ENCODE measurements around the gene COL10A1.

COL10A1 gene

DNA sequence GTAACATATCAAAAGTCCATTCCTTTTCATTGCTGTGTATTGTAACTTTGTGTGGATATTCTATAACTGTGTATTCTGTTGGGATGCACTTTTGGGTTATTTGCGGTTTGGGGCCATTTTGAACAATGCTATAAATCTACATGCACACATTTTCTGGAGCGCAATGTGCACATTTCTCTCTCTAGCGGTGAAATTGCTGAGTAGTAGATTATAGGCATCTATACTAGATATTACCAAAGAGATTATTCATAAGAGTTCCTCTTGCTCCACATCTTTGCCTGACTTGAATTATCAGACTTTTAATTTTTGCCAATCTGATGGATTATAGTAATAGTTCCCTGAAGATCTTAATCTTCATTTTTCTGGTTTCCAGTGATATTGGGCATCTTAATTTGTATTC lies 47.0 kb downstream of the COL10A1 start:
- H3K9me2 ChIP-seq (replicated peaks; ENCODE audit: insufficient read depth, low read length) = no peaks in the 10 kb centered on the region
- H3K27ac ChIP-seq (ENCODE audit: low read length) = no peak overlapping the region
- no peak overlapping the region for H2AFZ ChIP-seq (ENCODE audit: low read length)
- no peak for TF ChIP-seq EZH2 (optimal IDR thresholded peaks at IDR 0.05; ENCODE audit: low read depth, low read length)
- TF ChIP-seq, protein P1, sequence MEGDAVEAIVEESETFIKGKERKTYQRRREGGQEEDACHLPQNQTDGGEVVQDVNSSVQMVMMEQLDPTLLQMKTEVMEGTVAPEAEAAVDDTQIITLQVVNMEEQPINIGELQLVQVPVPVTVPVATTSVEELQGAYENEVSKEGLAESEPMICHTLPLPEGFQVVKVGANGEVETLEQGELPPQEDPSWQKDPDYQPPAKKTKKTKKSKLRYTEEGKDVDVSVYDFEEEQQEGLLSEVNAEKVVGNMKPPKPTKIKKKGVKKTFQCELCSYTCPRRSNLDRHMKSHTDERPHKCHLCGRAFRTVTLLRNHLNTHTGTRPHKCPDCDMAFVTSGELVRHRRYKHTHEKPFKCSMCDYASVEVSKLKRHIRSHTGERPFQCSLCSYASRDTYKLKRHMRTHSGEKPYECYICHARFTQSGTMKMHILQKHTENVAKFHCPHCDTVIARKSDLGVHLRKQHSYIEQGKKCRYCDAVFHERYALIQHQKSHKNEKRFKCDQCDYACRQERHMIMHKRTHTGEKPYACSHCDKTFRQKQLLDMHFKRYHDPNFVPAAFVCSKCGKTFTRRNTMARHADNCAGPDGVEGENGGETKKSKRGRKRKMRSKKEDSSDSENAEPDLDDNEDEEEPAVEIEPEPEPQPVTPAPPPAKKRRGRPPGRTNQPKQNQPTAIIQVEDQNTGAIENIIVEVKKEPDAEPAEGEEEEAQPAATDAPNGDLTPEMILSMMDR (IDR thresholded peaks at IDR 0.05; ENCODE audit: low read length) = no peak
- no peak for TF ChIP-seq EZH2phosphoT487 (IDR thresholded peaks at IDR 0.05; ENCODE audit: low read length)
- DNase-seq = no peak
- no peaks in the 10 kb centered on the region for H4K20me1 ChIP-seq (ENCODE audit: insufficient read depth, low read length)
- no peak overlapping the region for H3K4me2 ChIP-seq (ENCODE audit: low read depth, low read length)
- H3K4me1 ChIP-seq (ENCODE audit: low read length) = no peaks in the 10 kb centered on the region
- H3K9ac ChIP-seq (ENCODE audit: low read length) = no peak overlapping the region
- H3K79me2 ChIP-seq (ENCODE audit: low read length) = no peaks in the 10 kb centered on the region
- no peaks in the 10 kb centered on the region for H3K27me3 ChIP-seq (replicated peaks; ENCODE audit: insufficient read depth, low read length)
- no peak overlapping the region for H3K4me3 ChIP-seq (ENCODE audit: low read length)
- H3F3A ChIP-seq (ENCODE audit: insufficient read depth, low read length) = no peaks in the 10 kb centered on the region
- no peaks in the 10 kb centered on the region for H3K36me3 ChIP-seq (replicated peaks; ENCODE audit: insufficient read depth, low read length)
- no peaks in the 10 kb centered on the region for H3K9me3 ChIP-seq (replicated peaks; ENCODE audit: insufficient read depth, low read length)

DNA sequence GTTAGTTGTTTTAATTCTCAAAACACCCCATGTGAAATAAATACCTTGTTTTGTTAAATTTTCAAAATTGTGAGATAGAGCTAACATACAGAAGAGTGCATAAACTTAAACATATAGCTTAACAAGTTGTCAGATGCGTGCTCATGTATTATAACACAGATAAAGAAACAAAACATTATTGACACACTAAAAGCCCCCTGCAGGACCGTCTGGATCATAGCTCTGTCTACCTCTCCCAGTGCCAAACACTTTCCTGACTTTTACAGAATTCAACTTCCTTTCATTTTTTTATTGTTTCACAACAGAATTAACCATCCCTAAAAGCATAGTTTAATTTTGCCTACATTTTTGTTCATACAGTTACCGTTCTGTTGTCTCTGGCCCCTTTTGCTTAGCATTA lies 47.4 kb downstream of the COL10A1 start:
- H3K27ac ChIP-seq (ENCODE audit: low read length) = no peak overlapping the region
- H2AFZ ChIP-seq (ENCODE audit: low read length) = no peak overlapping the region
- no peak for TF ChIP-seq EZH2 (optimal IDR thresholded peaks at IDR 0.05; ENCODE audit: low read depth, low read length)
- TF ChIP-seq, protein P1 (IDR thresholded peaks at IDR 0.05; ENCODE audit: low read length) = no peak
- TF ChIP-seq EZH2phosphoT487 (IDR thresholded peaks at IDR 0.05; ENCODE audit: low read length) = no peak
- no peak overlapping the region for H3K4me3 ChIP-seq (ENCODE audit: low read length)
- no peaks in the 10 kb centered on the region for H3K79me2 ChIP-seq (ENCODE audit: low read length)
- H3F3A ChIP-seq (ENCODE audit: insufficient read depth, low read length) = no peaks in the 10 kb centered on the region
- no peaks in the 10 kb centered on the region for H3K36me3 ChIP-seq (replicated peaks; ENCODE audit: insufficient read depth, low read length)
- H3K9me2 ChIP-seq (replicated peaks; ENCODE audit: insufficient read depth, low read length) = no peaks in the 10 kb centered on the region
- no peaks in the 10 kb centered on the region for H3K27me3 ChIP-seq (replicated peaks; ENCODE audit: insufficient read depth, low read length)
- H3K9ac ChIP-seq (ENCODE audit: low read length) = no peak overlapping the region
- H3K9me3 ChIP-seq (replicated peaks; ENCODE audit: insufficient read depth, low read length) = no peaks in the 10 kb centered on the region
- H4K20me1 ChIP-seq (ENCODE audit: insufficient read depth, low read length) = no peaks in the 10 kb centered on the region
- no peak overlapping the region for H3K4me2 ChIP-seq (ENCODE audit: low read depth, low read length)
- DNase-seq = no peak
- H3K4me1 ChIP-seq (ENCODE audit: low read length) = no peaks in the 10 kb centered on the region

DNA sequence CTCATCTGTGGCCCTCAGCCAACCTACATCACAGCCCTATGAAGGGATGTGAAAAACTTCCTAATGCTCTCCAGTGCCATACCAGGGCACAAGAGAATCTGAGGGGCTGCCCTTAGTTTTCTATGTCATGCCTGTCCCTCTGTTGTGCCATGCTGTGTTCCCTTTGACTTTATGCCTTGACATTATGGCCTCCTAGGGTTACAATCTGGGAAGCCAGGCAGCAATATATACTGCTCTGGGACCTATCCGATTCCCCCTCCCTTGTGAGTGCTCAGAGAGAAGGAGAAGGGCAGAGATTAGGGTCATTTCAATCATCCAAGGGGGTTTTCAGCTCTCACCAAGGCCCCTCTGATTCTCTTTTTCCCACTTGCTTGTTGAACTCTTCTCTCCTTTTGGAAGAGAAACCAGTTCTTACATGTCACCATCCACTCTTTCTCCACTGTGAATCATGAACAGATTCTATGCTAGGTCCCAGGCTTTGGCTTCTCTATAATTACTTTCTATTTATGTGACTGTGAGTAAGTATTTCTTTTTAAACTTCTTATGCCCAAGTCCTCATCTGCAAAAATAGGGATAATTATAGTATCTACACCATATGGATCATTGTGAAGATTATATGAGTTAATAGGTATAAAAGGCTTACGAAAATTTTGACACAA lies 51.1 kb downstream of the COL10A1 start:
- Histone ChIP-seq H3K36me3 (replicated peaks; ENCODE audit: insufficient read depth, low read length) (no peaks in the 10 kb centered on the region), H3K4me3 (ENCODE audit: low read length) (no peak overlapping the region), H3K9me2 (replicated peaks; ENCODE audit: insufficient read depth, low read length) (no peaks in the 10 kb centered on the region), H3K9me3 (replicated peaks; ENCODE audit: insufficient read depth, low read length) (no peaks in the 10 kb centered on the region), H3K4me2 (ENCODE audit: low read depth, low read length) (no peak overlapping the region), H3K4me1 (ENCODE audit: low read length) (no peaks in the 10 kb centered on the region), H4K20me1 (ENCODE audit: insufficient read depth, low read length) (no peaks in the 10 kb centered on the region), H3F3A (ENCODE audit: insufficient read depth, low read length) (no peaks in the 10 kb centered on the region), H3K27me3 (replicated peaks; ENCODE audit: insufficient read depth, low read length) (no peaks in the 10 kb centered on the region), H3K9ac (ENCODE audit: low read length) (no peak overlapping the region), H3K79me2 (ENCODE audit: low read length) (no peaks in the 10 kb centered on the region), H3K27ac (ENCODE audit: low read length) (no peak overlapping the region), H2AFZ (ENCODE audit: low read length) (no peak overlapping the region)
- no peak for DNase-seq
- TF ChIP-seq EZH2 (optimal IDR thresholded peaks at IDR 0.05; ENCODE audit: low read depth, low read length) (no peak), EZH2phosphoT487 (IDR thresholded peaks at IDR 0.05; ENCODE audit: low read length) (no peak)
- TF ChIP-seq, protein P1 (IDR thresholded peaks at IDR 0.05; ENCODE audit: low read length) = no peak
